ENCODE results near the gene RPAP3. TPM values are rescaled to one million over a fixed set of nuclear protein-coding genes. Genes with fewer than 3 reads are reported as not detected.

The RPAP3 gene, protein sequence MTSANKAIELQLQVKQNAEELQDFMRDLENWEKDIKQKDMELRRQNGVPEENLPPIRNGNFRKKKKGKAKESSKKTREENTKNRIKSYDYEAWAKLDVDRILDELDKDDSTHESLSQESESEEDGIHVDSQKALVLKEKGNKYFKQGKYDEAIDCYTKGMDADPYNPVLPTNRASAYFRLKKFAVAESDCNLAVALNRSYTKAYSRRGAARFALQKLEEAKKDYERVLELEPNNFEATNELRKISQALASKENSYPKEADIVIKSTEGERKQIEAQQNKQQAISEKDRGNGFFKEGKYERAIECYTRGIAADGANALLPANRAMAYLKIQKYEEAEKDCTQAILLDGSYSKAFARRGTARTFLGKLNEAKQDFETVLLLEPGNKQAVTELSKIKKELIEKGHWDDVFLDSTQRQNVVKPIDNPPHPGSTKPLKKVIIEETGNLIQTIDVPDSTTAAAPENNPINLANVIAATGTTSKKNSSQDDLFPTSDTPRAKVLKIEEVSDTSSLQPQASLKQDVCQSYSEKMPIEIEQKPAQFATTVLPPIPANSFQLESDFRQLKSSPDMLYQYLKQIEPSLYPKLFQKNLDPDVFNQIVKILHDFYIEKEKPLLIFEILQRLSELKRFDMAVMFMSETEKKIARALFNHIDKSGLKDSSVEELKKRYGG
- polyA plus RNA-seq (ENCODE audit: low read depth in 6 of 6): 10 to 100 TPM; 47.8 to 69.5 (median 56.0) TPM

DNA sequence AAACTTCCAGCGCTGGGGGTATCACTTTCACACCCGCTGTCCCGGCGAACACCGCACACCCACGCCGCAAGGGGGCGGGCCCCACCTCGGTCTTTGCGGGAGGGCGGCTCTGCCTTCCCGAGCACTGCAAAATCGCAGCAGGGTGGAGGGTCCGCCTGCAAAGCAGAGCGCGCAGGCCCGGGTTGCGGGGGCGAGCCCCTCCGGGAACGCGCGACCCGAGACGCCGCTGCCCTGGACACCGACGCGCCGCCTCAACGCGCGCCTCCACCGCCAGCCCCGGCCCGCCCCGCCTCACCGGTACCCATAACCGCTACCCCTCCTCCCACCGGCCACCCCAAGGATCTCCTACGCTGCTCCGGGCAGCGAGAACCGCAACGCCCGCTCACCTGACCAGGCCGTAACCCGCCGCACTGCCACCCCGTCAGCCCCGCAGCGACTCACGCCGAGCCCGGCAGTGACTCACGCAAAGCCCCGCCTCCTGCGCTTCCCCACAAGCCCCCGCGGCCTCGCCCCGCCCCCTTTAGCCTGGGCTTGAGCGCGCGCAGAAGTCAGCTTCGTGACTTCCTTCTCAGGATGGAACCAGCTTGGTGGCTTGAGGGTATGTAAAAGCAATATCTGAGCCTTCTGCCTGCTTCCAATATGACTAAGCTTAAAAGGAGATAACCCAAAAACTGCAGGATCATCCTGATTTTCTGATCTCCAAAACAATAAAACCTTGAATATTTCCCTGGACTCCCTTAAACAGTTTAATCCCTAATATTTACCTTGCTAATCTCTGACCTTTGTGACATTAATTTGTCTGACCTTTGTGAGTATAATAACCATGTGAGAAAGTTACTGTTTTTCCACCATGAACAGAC lies at the start of gene RPAP3:
TSS of gene RPAP3 (minus strand) at position 465 of the 860 bp plus-strand sequence. CDS start 3,190 bp downstream, outside the sequence.
- ATAC-seq (ENCODE audit: low read depth in 2 of 2): peak; percentile 86 to 87
- H3K27ac Mint-ChIP-seq: peak within 1 kb of the TSS; percentile 97 to 100 (median 98)
- no peaks in the 10 kb centered on the region for H3K27me3 Mint-ChIP-seq
- H3K4me1 Mint-ChIP-seq: peaks cover 59 to 67% (median 66%) of the 10 kb centered on the region in 3 donors
- peak within 1 kb of the TSS; percentile 91 to 99 (median 96) for H3K4me3 Mint-ChIP-seq
- peaks cover 0 to 8% of the 10 kb centered on the region in 2 donors for H3K36me3 Mint-ChIP-seq
- peak; percentile 95 for DNase-seq
- H3K9me3 Mint-ChIP-seq: no peaks in the 10 kb centered on the region

DNA sequence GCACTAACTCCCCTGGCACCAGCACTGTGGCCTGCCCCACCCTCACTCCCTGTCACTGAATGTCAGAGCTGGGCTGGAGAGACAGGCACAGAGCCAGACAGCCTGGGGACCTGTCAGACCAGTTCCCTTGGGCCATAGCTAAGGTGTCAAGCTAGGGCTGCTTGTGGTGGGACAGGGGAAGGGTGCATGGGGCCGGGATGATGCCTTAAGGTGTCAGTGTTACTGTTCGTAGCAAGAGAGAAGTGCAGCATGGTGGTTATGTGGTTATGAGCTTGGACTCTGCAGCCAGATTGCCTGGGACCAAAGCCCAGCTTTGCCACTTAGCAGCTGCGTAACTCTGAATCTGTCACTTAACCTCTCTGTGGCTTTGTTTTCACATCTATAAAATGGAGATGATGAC lies 49.1 kb upstream of the RPAP3 start:
- Mint-ChIP-seq H3K27ac (peak overlapping the region in 3 of 6 donors; percentile 11 to 60 (median 19)), H3K27me3 (no peaks in the 10 kb centered on the region), H3K36me3 (no peaks in the 10 kb centered on the region), H3K4me1 (peaks cover 44 to 67% (median 52%) of the 10 kb centered on the region in 3 donors), H3K4me3 (peak overlapping the region in 4 of 8 donors; percentile 5 to 50 (median 22)), H3K9me3 (no peaks in the 10 kb centered on the region)
- no peak for DNase-seq
- ATAC-seq (ENCODE audit: low read depth in 2 of 2): no peak

DNA sequence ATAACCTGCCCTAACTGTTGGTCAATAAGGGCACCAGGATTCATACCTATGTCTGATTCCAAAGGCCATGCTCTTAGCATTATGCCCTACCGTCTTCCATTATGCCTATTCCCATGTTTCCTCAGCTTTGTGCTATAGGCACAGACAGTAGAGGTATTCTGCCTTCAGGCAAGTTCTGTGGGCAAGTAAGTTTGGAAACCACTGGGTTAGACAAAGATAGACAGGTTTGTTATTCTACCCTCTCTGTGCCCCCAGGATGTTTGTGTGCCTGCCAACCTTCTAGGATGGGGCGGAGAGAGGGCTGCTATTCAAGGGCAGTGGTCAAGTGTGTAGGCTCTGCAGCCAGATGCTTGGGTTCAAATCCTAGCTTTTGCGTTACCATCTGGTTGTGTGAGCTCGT lies 48.3 kb upstream of the RPAP3 start:
- DNase-seq (no peak), ATAC-seq (ENCODE audit: low read depth in 2 of 2) (no peak)
- Mint-ChIP-seq H3K27me3 (no peaks in the 10 kb centered on the region), H3K4me3 (peak overlapping the region in 1 of 8 donors; percentile 43), H3K4me1 (peaks cover 48 to 64% (median 60%) of the 10 kb centered on the region in 3 donors), H3K36me3 (no peaks in the 10 kb centered on the region), H3K9me3 (no peaks in the 10 kb centered on the region), H3K27ac (peak overlapping the region in 1 of 6 donors; percentile 69)

DNA sequence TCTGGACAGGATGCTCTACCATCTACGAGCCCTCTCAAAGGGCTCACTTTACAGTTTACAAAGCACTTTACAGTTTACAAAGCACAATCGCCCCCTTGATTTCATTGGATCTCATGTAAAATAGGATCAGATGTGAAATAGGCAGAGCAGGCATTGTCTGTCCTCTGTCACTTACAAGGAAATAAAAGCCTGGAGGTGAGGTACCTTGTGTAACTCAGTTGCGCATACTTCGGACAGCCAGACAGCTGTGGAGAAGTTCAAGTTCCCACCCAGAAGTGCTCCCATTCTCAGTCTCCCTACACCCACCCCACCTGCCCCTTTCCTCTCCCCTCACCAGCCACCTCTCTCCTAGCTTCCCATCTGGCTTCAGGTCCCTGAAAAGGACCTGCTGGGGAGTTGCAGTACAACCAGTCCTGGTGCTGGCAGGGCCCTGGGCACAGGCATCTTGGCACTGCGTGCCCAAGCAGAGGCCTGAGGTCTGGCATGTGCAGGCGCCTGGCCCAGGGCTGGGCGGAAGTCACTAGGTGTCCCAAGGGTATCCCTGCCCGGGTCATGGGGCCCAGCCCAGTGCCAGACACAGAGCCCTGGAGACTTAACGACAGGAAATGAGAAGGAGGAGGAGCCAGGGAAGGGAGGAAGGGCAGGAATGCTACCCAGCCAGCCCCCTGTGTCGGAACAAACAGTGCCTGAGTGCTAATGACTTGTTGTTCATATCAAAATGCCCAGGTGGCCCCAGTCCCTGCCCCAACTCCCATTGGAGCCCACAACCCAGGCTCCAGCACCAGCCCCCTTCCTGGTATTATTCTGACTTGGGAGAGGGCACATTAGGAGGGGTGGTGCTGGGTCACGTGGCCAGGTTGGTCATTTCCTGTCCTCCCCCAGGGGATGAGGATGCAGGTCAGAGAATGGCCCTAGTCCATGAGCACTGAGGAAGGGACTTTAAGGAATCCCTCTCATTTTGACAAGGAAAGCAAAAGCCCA lies 47.5 kb upstream of the RPAP3 start:
- Mint-ChIP-seq H3K36me3 (no peaks in the 10 kb centered on the region), H3K9me3 (no peaks in the 10 kb centered on the region), H3K4me1 (peaks cover 53 to 66% (median 65%) of the 10 kb centered on the region in 3 donors), H3K27ac (peak overlapping the region in 3 of 6 donors; percentile 69 to 89 (median 86)), H3K27me3 (no peaks in the 10 kb centered on the region), H3K4me3 (peak overlapping the region in 1 of 8 donors; percentile 47)
- DNase-seq (no peak), ATAC-seq (ENCODE audit: low read depth in 2 of 2) (no peak)

DNA sequence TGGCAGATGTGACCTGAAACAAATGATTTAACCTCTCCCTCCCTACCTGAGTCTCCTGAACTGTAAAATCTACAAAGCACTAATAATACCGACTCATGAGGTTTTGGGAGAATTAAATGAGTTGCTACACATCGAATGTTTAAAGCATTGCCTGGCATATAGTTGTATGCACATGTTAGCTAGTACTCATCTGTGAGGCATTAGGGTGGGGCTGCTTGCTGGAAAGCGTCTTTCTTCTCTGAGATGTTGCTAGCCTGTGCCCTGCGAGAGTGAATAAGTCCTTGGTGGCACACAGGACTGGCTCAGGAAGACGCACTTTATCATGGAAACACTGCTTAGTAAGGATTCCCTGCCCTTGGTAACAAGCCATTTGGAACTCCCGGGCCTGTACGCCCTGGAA lies 46.7 kb upstream of the RPAP3 start:
- H3K4me1 Mint-ChIP-seq: peaks cover 49 to 66% (median 63%) of the 10 kb centered on the region in 3 donors
- no peak overlapping the region for H3K4me3 Mint-ChIP-seq
- H3K36me3 Mint-ChIP-seq: no peaks in the 10 kb centered on the region
- DNase-seq: no peak
- ATAC-seq (ENCODE audit: low read depth in 2 of 2): no peak
- H3K9me3 Mint-ChIP-seq: no peaks in the 10 kb centered on the region
- no peaks in the 10 kb centered on the region for H3K27me3 Mint-ChIP-seq
- peak overlapping the region in 1 of 6 donors; percentile 13 for H3K27ac Mint-ChIP-seq

DNA sequence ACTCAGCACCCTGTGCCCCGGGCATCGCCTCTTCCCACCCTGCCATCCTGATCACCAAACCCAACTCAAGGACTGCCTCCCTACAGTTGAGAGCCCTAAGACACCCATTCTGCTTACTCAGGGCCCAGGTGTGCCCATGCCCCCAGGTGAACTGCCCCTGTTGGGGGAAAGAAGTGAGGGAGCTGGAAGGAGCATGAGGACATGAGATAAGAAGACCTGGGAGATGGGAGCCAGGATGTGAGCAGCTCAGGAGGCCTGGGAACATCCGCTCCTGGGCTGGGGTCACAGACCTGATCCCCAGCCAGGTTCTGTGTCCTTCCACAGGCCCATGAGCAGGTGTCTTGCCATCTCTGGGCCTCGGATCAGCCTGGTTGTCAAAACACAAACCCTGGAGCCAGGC lies 46.3 kb upstream of the RPAP3 start:
- no peak overlapping the region for H3K4me3 Mint-ChIP-seq
- no peaks in the 10 kb centered on the region for H3K27me3 Mint-ChIP-seq
- no peaks in the 10 kb centered on the region for H3K9me3 Mint-ChIP-seq
- no peaks in the 10 kb centered on the region for H3K36me3 Mint-ChIP-seq
- ATAC-seq (ENCODE audit: low read depth in 2 of 2): no peak
- H3K27ac Mint-ChIP-seq: no peak overlapping the region
- no peak for DNase-seq
- peaks cover 48 to 66% (median 63%) of the 10 kb centered on the region in 3 donors for H3K4me1 Mint-ChIP-seq

DNA sequence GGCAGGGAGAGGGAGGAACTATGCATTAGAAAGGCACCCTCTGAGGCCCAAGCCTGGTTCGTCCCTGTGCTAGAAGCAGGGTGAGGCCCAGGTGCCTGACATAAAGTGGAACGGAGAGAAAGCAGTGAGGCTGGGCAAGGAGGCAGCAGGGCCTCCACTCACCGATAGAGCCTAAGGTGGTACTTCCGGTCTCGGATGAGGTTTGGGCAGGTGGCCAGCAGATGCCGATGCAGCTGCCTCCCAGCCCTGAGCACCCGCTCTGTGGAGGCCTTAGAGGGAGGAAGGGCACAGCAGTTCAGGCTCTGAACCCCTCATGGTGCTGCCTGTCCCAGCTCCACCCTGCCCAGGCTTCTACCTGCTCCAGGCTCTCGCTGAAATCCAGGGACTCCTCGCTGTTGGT lies 45.7 kb upstream of the RPAP3 start:
- no peak overlapping the region for H3K27ac Mint-ChIP-seq
- H3K9me3 Mint-ChIP-seq: no peaks in the 10 kb centered on the region
- H3K36me3 Mint-ChIP-seq: no peaks in the 10 kb centered on the region
- H3K27me3 Mint-ChIP-seq: no peaks in the 10 kb centered on the region
- H3K4me3 Mint-ChIP-seq: no peak overlapping the region
- peaks cover 52 to 68% (median 63%) of the 10 kb centered on the region in 3 donors for H3K4me1 Mint-ChIP-seq
- DNase-seq (no peak), ATAC-seq (ENCODE audit: low read depth in 2 of 2) (no peak)

DNA sequence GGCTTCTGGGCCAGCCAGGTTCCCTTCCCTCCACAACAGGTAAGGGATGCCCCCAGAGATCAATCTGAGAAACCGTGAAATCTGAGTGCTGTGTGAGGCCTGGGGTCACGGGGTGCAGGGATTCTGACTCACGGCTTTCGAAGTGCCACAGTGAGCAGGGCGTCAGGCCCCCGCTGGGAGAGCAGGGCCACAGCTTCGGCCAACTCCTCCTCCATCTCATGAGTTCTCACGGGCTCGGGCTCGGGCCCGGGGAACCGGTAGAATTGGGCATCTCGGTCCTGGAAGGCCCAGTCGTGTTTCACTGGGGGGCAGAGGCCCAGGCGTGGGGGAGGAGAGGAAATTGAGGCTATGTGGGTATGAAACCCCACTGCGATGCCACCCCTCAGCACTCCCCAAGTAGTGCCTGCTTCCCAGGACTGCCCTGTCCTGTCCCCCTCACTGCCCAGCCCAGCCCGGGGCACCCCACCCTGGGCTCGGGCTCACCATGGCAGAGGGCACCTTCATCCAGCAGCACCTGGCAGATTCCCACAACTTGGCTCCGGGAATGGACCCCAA lies 45.2 kb upstream of the RPAP3 start:
- Mint-ChIP-seq H3K27ac (peak overlapping the region in 1 of 6 donors; percentile 14), H3K4me3 (no peak overlapping the region), H3K4me1 (peaks cover 50 to 68% (median 62%) of the 10 kb centered on the region in 3 donors), H3K27me3 (no peaks in the 10 kb centered on the region), H3K9me3 (no peaks in the 10 kb centered on the region), H3K36me3 (no peaks in the 10 kb centered on the region)
- no peak for DNase-seq
- no peak for ATAC-seq (ENCODE audit: low read depth in 2 of 2)

DNA sequence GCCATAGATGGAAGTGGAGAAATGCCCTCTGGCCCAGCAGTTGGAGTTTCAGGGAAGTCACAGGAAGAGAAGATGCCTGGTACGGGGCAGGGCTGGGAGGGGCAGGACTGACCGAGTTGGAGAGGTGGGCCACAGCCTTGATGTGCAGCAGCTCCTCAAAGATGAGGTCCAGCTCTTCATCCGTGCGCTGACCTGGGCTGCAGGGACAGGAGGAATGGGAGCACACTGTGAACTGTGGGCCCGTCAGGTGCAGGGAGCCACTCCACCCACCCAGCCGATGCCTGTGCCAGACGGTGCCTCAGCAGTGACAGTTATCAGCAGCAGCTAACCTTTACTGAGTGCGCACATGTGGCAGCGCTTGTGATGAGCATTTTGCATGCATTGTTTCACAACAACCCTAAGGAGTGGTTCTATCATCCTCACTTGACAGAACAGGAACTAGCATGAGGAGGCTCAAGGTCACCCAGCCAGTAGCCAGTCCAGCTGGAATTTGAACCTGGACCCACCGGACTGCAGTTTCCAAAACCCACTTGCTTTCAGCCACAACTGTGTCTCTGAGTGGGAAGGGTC lies 44.5 kb upstream of the RPAP3 start:
- no peak for DNase-seq
- Mint-ChIP-seq H3K36me3 (no peaks in the 10 kb centered on the region), H3K27ac (no peak overlapping the region), H3K4me3 (no peak overlapping the region), H3K4me1 (peaks cover 50 to 68% (median 58%) of the 10 kb centered on the region in 3 donors), H3K27me3 (no peaks in the 10 kb centered on the region), H3K9me3 (no peaks in the 10 kb centered on the region)
- ATAC-seq (ENCODE audit: low read depth in 2 of 2): no peak

DNA sequence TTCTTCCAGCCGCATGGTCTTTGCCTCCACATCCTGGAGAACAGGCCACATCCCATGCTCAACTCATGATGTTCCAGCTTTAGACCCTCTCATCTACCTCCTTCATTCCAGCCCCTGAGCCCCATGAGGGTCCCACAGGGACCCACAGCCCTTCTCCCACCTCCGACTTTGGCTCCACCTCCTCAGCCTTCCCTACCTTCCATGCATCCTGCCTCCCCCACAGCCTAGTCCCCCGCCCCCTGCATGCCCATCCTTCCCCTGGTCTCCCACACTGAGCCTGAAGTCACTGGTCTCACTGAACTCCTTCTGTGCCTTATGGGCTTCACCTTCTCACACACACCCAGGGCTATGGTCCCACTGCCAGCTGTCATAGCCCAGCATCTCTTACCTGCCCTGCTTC lies 43.1 kb upstream of the RPAP3 start:
- no peak for DNase-seq
- H3K27ac Mint-ChIP-seq: peak overlapping the region in 2 of 6 donors; percentile 24 to 72
- no peaks in the 10 kb centered on the region for H3K9me3 Mint-ChIP-seq
- peaks cover 53 to 68% (median 53%) of the 10 kb centered on the region in 3 donors for H3K4me1 Mint-ChIP-seq
- H3K36me3 Mint-ChIP-seq: no peaks in the 10 kb centered on the region
- ATAC-seq (ENCODE audit: low read depth in 2 of 2): no peak
- peak overlapping the region in 1 of 8 donors; percentile 30 for H3K4me3 Mint-ChIP-seq
- H3K27me3 Mint-ChIP-seq: no peaks in the 10 kb centered on the region

DNA sequence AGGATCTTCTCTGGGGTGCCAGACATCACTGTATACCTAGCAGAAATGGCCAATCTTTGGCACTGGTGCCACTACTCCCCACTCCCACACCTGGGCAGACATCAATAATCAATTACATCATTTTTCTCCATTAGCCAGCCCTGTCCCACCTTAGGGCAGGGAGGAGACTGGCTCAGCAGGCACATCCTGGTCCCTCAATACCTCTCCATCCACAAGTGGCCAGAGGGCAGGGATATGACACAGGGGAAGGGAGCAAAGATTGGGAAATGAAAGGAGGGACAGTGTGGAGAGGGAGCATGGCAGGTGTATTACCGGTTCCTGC lies 42.6 kb upstream of the RPAP3 start:
- Mint-ChIP-seq H3K27me3 (no peaks in the 10 kb centered on the region), H3K4me3 (no peak overlapping the region), H3K27ac (peak overlapping the region in 1 of 6 donors; percentile 59), H3K36me3 (no peaks in the 10 kb centered on the region), H3K4me1 (peaks cover 49 to 68% (median 53%) of the 10 kb centered on the region in 3 donors), H3K9me3 (no peaks in the 10 kb centered on the region)
- no peak for DNase-seq
- ATAC-seq (ENCODE audit: low read depth in 2 of 2): no peak

Measured in naive B cell (primary cell).